Lung (tissue), 12 donors: ENCODE results near the gene KCNA3. TPM values are rescaled to one million over a fixed set of nuclear protein-coding genes. Genes with fewer than 3 reads are reported as not detected.

ENCODE experiments used
- ATAC-seq: fragments of 200-7000 bp; cut with Tn5 transposase; one replicate; pipeline ENCODE4 v1.9.1; 2020; ENCODE audit warnings: moderate number of reproducible peaks; ENCODE audit not compliant: insufficient read depth, low FRiP score
- DNase-seq, 3 donors: peaks; one replicate each; pipeline ENCODE4 v3.0.0-alpha.2; 2013 to 2017
- H3K27ac ChIP-seq, 2 donors: one replicate each; pipeline ENCODE4 v1.5.1; 2013; ENCODE audit warnings: mild to moderate bottlenecking in 2 of 2, moderate library complexity in 2 of 2, control low read depth in 1 of 2, inconsistent platforms in 1 of 2, low read depth in 1 of 2, low read length in 1 of 2
- H3K27me3 ChIP-seq, 3 donors: one replicate each; pipeline ENCODE4 v1.5.1; 2013; ENCODE audit warnings: low read length in 2 of 3; ENCODE audit not compliant: control insufficient read depth in 3 of 3, insufficient read depth in 3 of 3
- H3K36me3 ChIP-seq, 4 donors: one replicate each; pipeline ENCODE4 v1.5.1; 2013; ENCODE audit warnings: low read length in 4 of 4, mild to moderate bottlenecking in 1 of 4, moderate library complexity in 1 of 4; ENCODE audit not compliant: control insufficient read depth in 4 of 4, insufficient read depth in 4 of 4
- H3K4me1 ChIP-seq, 5 donors: one replicate each; pipeline ENCODE4 v1.5.1; 2013; ENCODE audit warnings: low read length in 5 of 5, mild to moderate bottlenecking in 2 of 5, moderate library complexity in 1 of 5; ENCODE audit not compliant: control insufficient read depth in 5 of 5, insufficient read depth in 5 of 5
- H3K4me3 ChIP-seq: one replicate; pipeline ENCODE4 v1.5.1; 2013; ENCODE audit warnings: mild to moderate bottlenecking, control low read depth, moderate library complexity
- H3K9ac ChIP-seq, 2 donors: one replicate each; pipeline ENCODE4 v1.5.1; 2013; ENCODE audit warnings: low read length in 2 of 2, control low read depth in 1 of 2; ENCODE audit not compliant: insufficient read depth in 1 of 2
- H3K9me3 ChIP-seq, 4 donors: one replicate each; pipeline ENCODE4 v1.5.1; 2013; ENCODE audit warnings: low read length in 3 of 4, mild to moderate bottlenecking in 1 of 4, moderate library complexity in 1 of 4; ENCODE audit not compliant: control insufficient read depth in 4 of 4, insufficient read depth in 3 of 4
- WGBS, 2 donors: extraction: QIAGEN DNeasy Blood & Tissue Kit; methylation state at CpG; one replicate each; pipeline ENCODE4 v1.1.7; 2013; 5-methylcytosine and 5-hydroxymethylcytosine counted together
- polyA plus RNA-seq, 2 donors: library from polyadenylated mRNA; stranded (reverse); fragments of 200-250 nt; gene quantifications; one replicate each; pipeline ENCODE4 v1.2.1, GENCODE V29; 2013
- total RNA-seq, 2 donors: library from RNA; depleted of rRNA in 1 of 2; stranded (reverse); fragments of >200 nt in 1 of 2; gene quantifications; one replicate each; pipeline ENCODE4 v1.2.1, GENCODE V29; 2014 to 2021
- TF ChIP-seq, protein P1 (sequence below): IDR thresholded peaks from 2 replicates; pipeline ENCODE4 v1.5.1; 2012; ENCODE audit warnings: mild to moderate bottlenecking; ENCODE audit errors: control extremely low read depth, extremely low read depth
- donor health status: control.
- donor health status: control.
- donor health status: Bipolar disorder and iron deficiency.
- donor health status: healthy.
- donor health status: DM: yes; HTN: yes; CAD: no.

Gene KCNA3
- total and polyA plus RNA-seq, 4 donors, result 0.75 to 10.2 (median 3.9) TPM

DNA sequence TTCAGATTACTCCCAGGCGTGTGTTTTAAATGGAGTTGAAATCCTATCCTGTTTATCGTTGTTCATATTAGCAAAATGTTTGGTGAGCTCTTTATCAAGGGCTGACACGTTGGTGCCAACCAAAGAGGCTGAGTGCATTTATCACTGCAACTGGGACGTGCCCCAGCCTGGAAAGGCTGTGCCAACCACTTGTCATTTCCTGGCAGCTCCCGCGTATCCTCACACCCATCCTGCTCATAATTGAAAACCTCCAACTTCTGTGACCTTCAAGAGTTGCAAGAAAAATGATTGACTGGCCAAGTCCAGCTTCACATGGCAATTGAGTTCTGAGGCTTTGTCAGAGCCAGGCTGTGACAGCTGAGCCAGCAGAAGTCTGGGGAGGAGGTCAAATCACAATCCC, 43.7 kb upstream of the KCNA3 start:
- no peak overlapping the region for H3K4me3 ChIP-seq
- DNase-seq (no peak), ATAC-seq (no peak)
- H3K27me3 ChIP-seq, result peaks cover 2 to 8% (median 3%) of the 10 kb centered on the region in 3 donors
- 69 to 85% methylated on average over 6 of the region's 6 CpGs for WGBS, 2 donors
- H3K9me3 ChIP-seq, result peaks cover 0 to 5% (median 0%) of the 10 kb centered on the region in 4 donors
- TF ChIP-seq, protein P1, sequence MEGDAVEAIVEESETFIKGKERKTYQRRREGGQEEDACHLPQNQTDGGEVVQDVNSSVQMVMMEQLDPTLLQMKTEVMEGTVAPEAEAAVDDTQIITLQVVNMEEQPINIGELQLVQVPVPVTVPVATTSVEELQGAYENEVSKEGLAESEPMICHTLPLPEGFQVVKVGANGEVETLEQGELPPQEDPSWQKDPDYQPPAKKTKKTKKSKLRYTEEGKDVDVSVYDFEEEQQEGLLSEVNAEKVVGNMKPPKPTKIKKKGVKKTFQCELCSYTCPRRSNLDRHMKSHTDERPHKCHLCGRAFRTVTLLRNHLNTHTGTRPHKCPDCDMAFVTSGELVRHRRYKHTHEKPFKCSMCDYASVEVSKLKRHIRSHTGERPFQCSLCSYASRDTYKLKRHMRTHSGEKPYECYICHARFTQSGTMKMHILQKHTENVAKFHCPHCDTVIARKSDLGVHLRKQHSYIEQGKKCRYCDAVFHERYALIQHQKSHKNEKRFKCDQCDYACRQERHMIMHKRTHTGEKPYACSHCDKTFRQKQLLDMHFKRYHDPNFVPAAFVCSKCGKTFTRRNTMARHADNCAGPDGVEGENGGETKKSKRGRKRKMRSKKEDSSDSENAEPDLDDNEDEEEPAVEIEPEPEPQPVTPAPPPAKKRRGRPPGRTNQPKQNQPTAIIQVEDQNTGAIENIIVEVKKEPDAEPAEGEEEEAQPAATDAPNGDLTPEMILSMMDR, result no peak
- no peak overlapping the region for H3K27ac ChIP-seq
- H3K4me1 ChIP-seq, result peaks cover 0 to 3% (median 0%) of the 10 kb centered on the region in 5 donors
- no peak overlapping the region for H3K9ac ChIP-seq
- no peaks in the 10 kb centered on the region for H3K36me3 ChIP-seq

DNA sequence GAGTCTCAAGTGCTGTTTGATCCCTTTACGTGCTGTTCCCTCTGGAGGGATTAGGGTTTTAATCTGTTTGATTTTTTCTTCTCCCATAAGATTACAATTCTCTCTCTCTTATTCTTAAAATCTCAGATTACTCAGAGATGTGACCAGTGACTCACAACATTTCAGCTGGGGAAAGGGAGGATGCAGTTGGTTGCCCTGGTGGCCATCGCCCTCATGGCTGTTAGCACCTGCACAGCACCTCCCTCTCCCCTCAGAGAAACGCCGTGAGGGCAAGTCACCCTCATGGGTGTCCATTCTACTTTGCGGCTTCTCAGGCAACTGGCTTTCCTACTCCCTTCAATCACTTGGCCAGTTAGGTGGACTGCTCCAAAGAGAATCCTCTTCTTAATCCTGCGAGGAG, 42.4 kb upstream of the KCNA3 start:
- TF ChIP-seq, protein P1, result no peak
- peaks cover 2 to 10% (median 5%) of the 10 kb centered on the region in 3 donors for H3K27me3 ChIP-seq
- H3K9ac ChIP-seq, result no peak overlapping the region
- no peak for ATAC-seq
- no peaks in the 10 kb centered on the region for H3K36me3 ChIP-seq
- DNase-seq, result no peak
- WGBS, 2 donors, result 78 to 85% methylated on average over 6 of the region's 6 CpGs
- H3K27ac ChIP-seq, result no peak overlapping the region
- H3K4me3 ChIP-seq, result no peak overlapping the region
- peaks cover 0 to under 1% (median 0%) of the 10 kb centered on the region in 5 donors for H3K4me1 ChIP-seq
- H3K9me3 ChIP-seq, result peaks cover 0 to 1% (median 0%) of the 10 kb centered on the region in 4 donors

DNA sequence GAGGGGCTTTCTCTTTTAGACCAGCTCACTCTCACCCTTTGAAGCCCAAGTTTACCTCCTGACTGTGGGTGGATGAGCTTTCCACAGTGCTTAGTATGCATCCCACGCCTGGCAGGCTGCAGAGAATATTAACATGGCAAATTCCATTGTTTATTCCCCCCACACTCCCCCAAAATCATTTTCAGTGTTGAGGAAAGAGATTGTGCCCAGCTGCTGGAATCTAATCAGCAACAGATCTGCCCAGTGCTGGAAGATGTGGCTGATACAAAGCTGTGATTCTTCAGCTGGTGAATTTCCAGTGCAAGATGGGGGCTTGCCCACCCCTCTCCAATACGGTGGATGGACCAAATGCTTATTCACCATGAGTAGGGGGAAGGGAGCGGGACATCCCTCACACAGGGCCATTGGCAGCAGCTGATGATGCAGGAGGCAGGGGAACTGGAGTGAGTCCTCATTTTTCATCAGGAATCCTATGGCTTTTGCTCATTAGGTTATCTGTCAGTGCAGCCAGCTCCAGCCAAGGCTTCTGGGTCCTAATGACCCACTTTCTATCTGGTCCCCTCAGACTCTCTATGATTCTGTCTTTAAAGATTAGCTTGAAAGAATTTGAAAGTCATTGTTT, 39.7 kb upstream of the KCNA3 start:
- WGBS, 2 donors, result 56 to 58% methylated on average over 3 of the region's 3 CpGs
- no peak for DNase-seq
- Histone ChIP-seq H3K4me3 (no peak overlapping the region), H3K9ac (no peak overlapping the region), H3K9me3 (peaks cover 0 to 1% (median 0%) of the 10 kb centered on the region in 4 donors), H3K4me1 (no peaks in the 10 kb centered on the region), H3K36me3 (no peaks in the 10 kb centered on the region), H3K27me3 (peaks cover 2 to 10% (median 5%) of the 10 kb centered on the region in 3 donors), H3K27ac (no peak overlapping the region)
- TF ChIP-seq, protein P1, result no peak
- no peak for ATAC-seq
